ENCODE results near the gene PSTPIP1.
A peak's percentile ranks its signal among the peaks of the same experiment; 100 is the strongest.

PSTPIP1 gene

GRCh38 chr15:76961268-76962011 lies 33.5 kb upstream of the PSTPIP1 start:
- Histone ChIP-seq H3K4me2 (ENCODE audit: low read depth, low read length, poor library complexity, severe bottlenecking) (no peak overlapping the region), H3K27me3 (ENCODE audit: insufficient read depth, low read length, poor library complexity, severe bottlenecking) (no peaks in the 10 kb centered on the region), H3F3A (ENCODE audit: low read depth) (no peaks in the 10 kb centered on the region), H3K4me3 (ENCODE audit: low read length, poor library complexity, severe bottlenecking) (no peak overlapping the region), H2AFZ (ENCODE audit: low read length) (no peak overlapping the region), H3K4me1 (ENCODE audit: insufficient read depth, low read length, poor library complexity, severe bottlenecking) (peaks cover 7% of the 10 kb centered on the region), H3K9me3 (ENCODE audit: insufficient read depth, low read depth, low read length) (no peaks in the 10 kb centered on the region), H3K36me3 (ENCODE audit: insufficient read depth, low read length) (no peaks in the 10 kb centered on the region), H3K9ac (ENCODE audit: low read depth, low read length, poor library complexity, severe bottlenecking) (no peak overlapping the region), H3K79me2 (ENCODE audit: insufficient read depth, low read length) (no peaks in the 10 kb centered on the region), H4K20me1 (ENCODE audit: insufficient read depth, low read length, poor library complexity, severe bottlenecking) (no peaks in the 10 kb centered on the region), H3K9me2 (replicated peaks; ENCODE audit: low read depth, low read length) (no peaks in the 10 kb centered on the region)
- TF ChIP-seq EZH2phosphoT487 (IDR thresholded peaks at IDR 0.05; ENCODE audit: borderline replicate concordance) (no peak), CTCF (conservative IDR thresholded peaks at IDR 0.05; ENCODE audit: low read length) (no peak)

- TF ChIP-seq EZH2phosphoT487 (IDR thresholded peaks at IDR 0.05; ENCODE audit: borderline replicate concordance): no peak
- no peak for TF ChIP-seq CTCF (conservative IDR thresholded peaks at IDR 0.05; ENCODE audit: low read length)
- H3K4me3 ChIP-seq (ENCODE audit: low read length, poor library complexity, severe bottlenecking): no peak overlapping the region
- H3K4me1 ChIP-seq (ENCODE audit: insufficient read depth, low read length, poor library complexity, severe bottlenecking): peaks cover 7% of the 10 kb centered on the region
- no peaks in the 10 kb centered on the region for H3K9me2 ChIP-seq (replicated peaks; ENCODE audit: low read depth, low read length)
- H3K4me2 ChIP-seq (ENCODE audit: low read depth, low read length, poor library complexity, severe bottlenecking): no peak overlapping the region
- no peaks in the 10 kb centered on the region for H3K36me3 ChIP-seq (ENCODE audit: insufficient read depth, low read length)
- no peaks in the 10 kb centered on the region for H3F3A ChIP-seq (ENCODE audit: low read depth)
- no peak overlapping the region for H3K9ac ChIP-seq (ENCODE audit: low read depth, low read length, poor library complexity, severe bottlenecking)
- H2AFZ ChIP-seq (ENCODE audit: low read length): 0 out of 2 replicates have a peak overlapping the region, but pooled peaks have one; percentile 24
- no peaks in the 10 kb centered on the region for H3K79me2 ChIP-seq (ENCODE audit: insufficient read depth, low read length)
- H3K27me3 ChIP-seq (ENCODE audit: insufficient read depth, low read length, poor library complexity, severe bottlenecking): no peaks in the 10 kb centered on the region
- no peaks in the 10 kb centered on the region for H4K20me1 ChIP-seq (ENCODE audit: insufficient read depth, low read length, poor library complexity, severe bottlenecking)
- H3K9me3 ChIP-seq (ENCODE audit: insufficient read depth, low read depth, low read length): no peaks in the 10 kb centered on the region
These were observed 32.5 kb upstream of the PSTPIP1 start for GRCh38 chr15:76962337-76963013.

GRCh38 chr15:76963596-76963995 lies 31.3 kb upstream of the PSTPIP1 start:
- Histone ChIP-seq H3K4me2 (ENCODE audit: low read depth, low read length, poor library complexity, severe bottlenecking) (no peak overlapping the region), H3K27me3 (ENCODE audit: insufficient read depth, low read length, poor library complexity, severe bottlenecking) (no peaks in the 10 kb centered on the region), H4K20me1 (ENCODE audit: insufficient read depth, low read length, poor library complexity, severe bottlenecking) (no peaks in the 10 kb centered on the region), H3F3A (ENCODE audit: low read depth) (no peaks in the 10 kb centered on the region), H2AFZ (ENCODE audit: low read length) (no peak overlapping the region), H3K9me2 (replicated peaks; ENCODE audit: low read depth, low read length) (no peaks in the 10 kb centered on the region), H3K4me1 (ENCODE audit: insufficient read depth, low read length, poor library complexity, severe bottlenecking) (peaks cover 7% of the 10 kb centered on the region), H3K4me3 (ENCODE audit: low read length, poor library complexity, severe bottlenecking) (no peak overlapping the region), H3K36me3 (ENCODE audit: insufficient read depth, low read length) (no peaks in the 10 kb centered on the region), H3K9me3 (ENCODE audit: insufficient read depth, low read depth, low read length) (no peaks in the 10 kb centered on the region), H3K79me2 (ENCODE audit: insufficient read depth, low read length) (no peaks in the 10 kb centered on the region), H3K9ac (ENCODE audit: low read depth, low read length, poor library complexity, severe bottlenecking) (no peak overlapping the region)
- TF ChIP-seq EZH2phosphoT487 (IDR thresholded peaks at IDR 0.05; ENCODE audit: borderline replicate concordance): no peak
- no peak for TF ChIP-seq CTCF (conservative IDR thresholded peaks at IDR 0.05; ENCODE audit: low read length)
